Neuron (in vitro differentiated cells): ENCODE data around the gene ADCY9.

Experiments used
- H2AFZ ChIP-seq: one replicate; pipeline ENCODE4 v1.6.1; 2013; ENCODE audit warnings: low read depth, mild to moderate bottlenecking, inconsistent platforms, low read length, moderate library complexity
- H3K27me3 ChIP-seq: one replicate; pipeline ENCODE4 v1.6.1; 2013; ENCODE audit warnings: low read length; ENCODE audit not compliant: insufficient read depth
- H3K36me3 ChIP-seq: one replicate; pipeline ENCODE4 v1.6.1; 2013; ENCODE audit warnings: low read length; ENCODE audit not compliant: insufficient read depth
- H3K4me1 ChIP-seq: one replicate; pipeline ENCODE4 v1.6.1; 2013; ENCODE audit warnings: low read length; ENCODE audit not compliant: insufficient read depth
- H3K4me3 ChIP-seq: 2 replicates; pipeline ENCODE4 v1.5.1; 2013; ENCODE audit warnings: mild to moderate bottlenecking, low read length, moderate library complexity
- H3K9me3 ChIP-seq: one replicate; pipeline ENCODE4 v1.6.1; 2013; ENCODE audit warnings: low read length

The ADCY9 gene

DNA sequence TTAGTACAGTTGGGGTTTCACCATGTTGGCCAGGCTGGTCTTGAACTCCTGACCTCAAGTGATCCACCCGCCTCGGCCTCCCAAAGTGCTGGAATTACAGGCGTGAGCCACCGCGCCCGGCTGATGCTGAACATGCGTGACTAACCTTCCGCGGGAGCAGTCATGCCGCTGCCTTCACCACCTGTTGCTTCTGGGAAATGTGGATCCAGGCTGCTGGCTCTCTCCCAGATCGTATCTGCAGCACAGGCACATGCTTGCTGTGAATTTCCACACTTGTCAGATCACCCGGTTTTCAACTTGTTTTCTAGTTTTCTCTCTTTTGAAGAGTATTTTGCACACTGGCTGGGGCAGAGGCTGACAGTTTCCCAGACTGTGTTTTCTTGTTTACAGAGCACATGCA is 97.9 kb downstream of the ADCY9 start:
- Histone ChIP-seq H2AFZ (no peak overlapping the region), H3K4me1 (peaks cover 11% of the 10 kb centered on the region), H3K9me3 (no peaks in the 10 kb centered on the region), H3K27me3 (no peaks in the 10 kb centered on the region), H3K36me3 (no peaks in the 10 kb centered on the region), H3K4me3 (no peak overlapping the region)

DNA sequence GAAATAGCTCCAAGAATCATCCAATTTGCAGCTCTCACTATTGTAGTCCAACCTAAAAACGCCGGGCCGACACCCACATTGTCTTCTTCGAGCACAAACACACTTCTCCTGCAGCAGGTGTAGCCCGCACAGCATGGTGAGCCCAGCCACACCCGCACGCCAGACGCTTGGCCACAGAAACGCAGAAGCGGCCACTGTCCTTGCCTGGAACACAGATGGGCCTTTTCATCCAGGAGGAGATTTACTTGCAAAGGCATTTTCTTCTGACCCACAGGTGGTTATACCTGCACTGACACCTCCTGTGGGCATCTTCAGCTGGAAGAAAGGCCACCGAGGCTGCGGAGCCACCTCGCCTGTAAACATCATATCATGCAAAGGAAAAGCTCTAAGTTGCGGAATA is 98.4 kb downstream of the ADCY9 start:
- Histone ChIP-seq H3K4me3 (no peak overlapping the region), H2AFZ (no peak overlapping the region), H3K36me3 (no peaks in the 10 kb centered on the region), H3K4me1 (peaks cover 11% of the 10 kb centered on the region), H3K27me3 (no peaks in the 10 kb centered on the region), H3K9me3 (no peaks in the 10 kb centered on the region)

DNA sequence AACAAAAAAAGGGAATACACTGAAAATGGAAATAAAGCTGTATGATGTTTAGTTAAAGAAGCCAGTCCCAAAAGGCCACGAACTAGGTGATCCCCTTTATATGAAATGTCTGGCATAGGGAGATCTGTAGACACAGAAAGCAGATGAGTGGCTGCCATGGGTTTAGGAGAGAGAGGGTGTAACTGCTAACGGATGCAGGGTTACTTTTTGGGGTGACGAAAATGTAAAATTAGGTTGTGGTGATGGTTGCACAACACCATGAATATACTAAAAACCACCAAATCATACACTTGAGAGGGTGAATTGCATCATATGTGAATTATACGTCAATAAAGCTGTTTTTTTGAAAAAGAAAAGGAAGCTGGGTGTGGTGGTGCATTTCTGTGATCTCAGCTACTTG is 99.6 kb downstream of the ADCY9 start:
- H3K4me3 ChIP-seq: no peak overlapping the region
- H3K27me3 ChIP-seq: no peaks in the 10 kb centered on the region
- no peak overlapping the region for H2AFZ ChIP-seq

DNA sequence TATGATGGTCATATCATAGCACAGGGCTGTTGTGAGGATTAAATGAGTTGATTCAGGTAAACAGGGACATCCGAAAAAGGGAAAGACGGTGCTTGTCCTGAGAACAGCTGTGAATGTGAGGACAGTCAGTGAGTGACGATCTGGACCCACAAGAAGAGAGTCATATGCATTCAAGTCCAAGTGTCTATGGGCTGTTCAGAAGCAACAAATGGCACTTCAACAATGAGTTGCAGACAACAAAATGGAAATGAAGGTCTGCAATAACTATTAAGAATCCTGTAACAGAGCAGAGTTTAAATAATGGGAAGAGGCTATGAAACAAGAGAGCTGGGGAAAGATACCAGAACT is 100.3 kb downstream of the ADCY9 start:
- Histone ChIP-seq H3K27me3 (no peaks in the 10 kb centered on the region), H3K4me3 (no peak overlapping the region), H3K9me3 (no peaks in the 10 kb centered on the region), H3K4me1 (peaks cover 11% of the 10 kb centered on the region), H2AFZ (no peak overlapping the region), H3K36me3 (no peaks in the 10 kb centered on the region)

More for the DNA sequence above, 99.6 kb downstream of the ADCY9 start:
- H3K9me3 ChIP-seq: no peaks in the 10 kb centered on the region
- peaks cover 11% of the 10 kb centered on the region for H3K4me1 ChIP-seq
- no peaks in the 10 kb centered on the region for H3K36me3 ChIP-seq

DNA sequence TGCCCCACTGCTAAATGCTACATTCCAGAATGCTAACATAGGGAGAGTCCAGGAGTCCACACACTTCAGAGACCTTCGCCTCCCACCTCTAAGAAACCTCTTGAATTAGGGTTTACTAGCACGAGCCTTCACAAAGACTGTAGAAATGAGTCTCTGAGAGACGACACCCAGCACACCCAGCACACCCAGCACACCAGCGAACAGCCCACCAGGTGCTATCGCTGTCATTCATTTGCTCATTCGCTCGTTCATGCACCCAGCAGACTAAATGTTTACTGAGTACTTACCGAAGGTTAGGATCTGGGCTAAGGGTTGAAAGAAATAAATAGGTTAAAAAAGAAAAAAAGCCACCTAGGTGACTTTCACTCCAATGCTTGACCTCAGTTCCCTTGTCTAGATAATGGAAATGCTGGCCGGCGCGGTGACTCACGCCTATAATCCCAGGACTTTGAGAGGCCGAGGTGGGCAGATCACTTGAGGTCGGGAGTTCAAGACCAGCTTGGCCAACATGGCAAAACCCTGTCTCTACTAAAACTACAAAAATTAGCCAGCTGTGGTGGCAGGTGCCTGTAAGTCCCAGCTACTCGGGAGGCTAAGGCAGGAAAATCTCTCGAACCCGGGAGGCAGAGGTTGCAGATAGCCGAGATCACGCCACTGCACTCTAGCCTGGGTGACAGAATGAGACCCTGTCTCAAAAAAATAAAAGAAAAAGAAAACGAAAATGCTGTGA is 100.8 kb downstream of the ADCY9 start:
- H2AFZ ChIP-seq: no peak overlapping the region
- H3K36me3 ChIP-seq: no peaks in the 10 kb centered on the region
- no peaks in the 10 kb centered on the region for H3K9me3 ChIP-seq
- no peaks in the 10 kb centered on the region for H3K27me3 ChIP-seq
- H3K4me1 ChIP-seq: peaks cover 11% of the 10 kb centered on the region
- H3K4me3 ChIP-seq: no peak overlapping the region

DNA sequence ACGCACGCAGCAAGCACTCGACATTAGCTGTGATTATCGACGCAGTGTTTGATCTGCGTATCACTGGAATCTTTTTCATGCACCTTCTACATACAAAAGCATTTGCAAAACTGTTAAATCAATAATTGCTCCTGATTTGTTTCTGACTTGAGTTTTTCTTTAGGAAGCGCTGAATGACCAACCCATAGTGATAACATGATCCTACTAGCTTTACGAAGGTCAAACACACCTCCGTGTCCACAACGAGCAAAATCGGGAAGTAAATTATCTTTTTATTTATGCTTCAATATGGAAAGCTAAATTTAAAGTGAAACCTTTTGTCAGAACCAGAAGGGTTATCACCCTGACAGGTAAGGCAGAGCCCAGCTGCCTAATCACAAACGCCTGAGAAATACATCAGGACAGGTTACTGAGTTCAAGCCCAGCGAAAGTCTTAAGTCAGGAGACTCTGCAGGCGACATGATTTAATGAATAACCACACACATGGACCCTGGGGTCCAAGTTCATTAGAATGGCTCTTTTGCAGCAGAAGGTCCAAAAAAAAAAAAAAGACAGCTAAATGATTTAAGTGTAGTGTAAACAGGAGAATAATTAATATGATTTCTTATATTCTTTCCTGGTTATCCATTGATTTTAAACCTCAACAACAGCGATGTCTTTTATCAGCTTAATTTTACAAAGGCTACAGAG is 104.2 kb downstream of the ADCY9 start:
- H2AFZ ChIP-seq: no peak overlapping the region
- peaks cover 13% of the 10 kb centered on the region for H3K4me1 ChIP-seq
- no peaks in the 10 kb centered on the region for H3K27me3 ChIP-seq
- no peaks in the 10 kb centered on the region for H3K36me3 ChIP-seq
- H3K4me3 ChIP-seq: no peak overlapping the region
- H3K9me3 ChIP-seq: no peaks in the 10 kb centered on the region

DNA sequence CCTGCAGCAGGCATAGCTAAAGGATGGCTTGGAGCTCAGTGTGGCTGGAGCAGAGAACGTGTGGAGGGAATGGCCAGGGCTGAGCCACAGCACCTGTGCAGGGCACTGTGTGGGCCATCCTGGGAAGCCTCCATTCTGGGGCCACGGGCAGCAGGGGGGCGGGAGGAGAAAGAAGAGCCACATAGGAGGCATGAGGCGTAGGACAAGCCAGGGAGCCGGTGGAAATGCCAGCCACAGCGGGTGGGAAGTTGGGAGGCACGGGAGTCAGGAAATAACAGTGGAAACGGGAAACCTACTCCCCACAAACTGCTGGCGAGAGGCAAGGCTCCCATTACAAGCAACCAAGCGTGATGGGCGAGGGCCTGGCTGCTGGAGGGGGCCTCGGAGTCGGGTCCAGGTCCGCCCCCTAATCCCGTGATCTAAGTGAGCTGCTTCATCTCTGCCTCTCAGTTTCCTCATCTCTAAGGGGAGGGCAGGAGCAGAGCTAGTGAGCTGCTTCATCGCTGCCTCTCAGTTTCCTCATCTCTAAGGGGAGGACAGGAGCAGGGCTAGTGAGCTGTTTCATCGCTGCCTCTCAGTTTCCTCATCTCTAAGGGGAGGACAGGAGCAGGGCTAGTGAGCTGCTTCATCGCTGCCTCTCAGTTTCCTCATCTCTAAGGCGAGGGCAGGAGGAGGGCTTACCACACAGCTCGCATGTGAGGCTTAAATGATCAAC is 104.9 kb downstream of the ADCY9 start:
- H3K36me3 ChIP-seq: no peaks in the 10 kb centered on the region
- peaks cover 13% of the 10 kb centered on the region for H3K4me1 ChIP-seq
- H2AFZ ChIP-seq: no peak overlapping the region
- H3K4me3 ChIP-seq: no peak overlapping the region
- H3K9me3 ChIP-seq: no peaks in the 10 kb centered on the region
- no peaks in the 10 kb centered on the region for H3K27me3 ChIP-seq

DNA sequence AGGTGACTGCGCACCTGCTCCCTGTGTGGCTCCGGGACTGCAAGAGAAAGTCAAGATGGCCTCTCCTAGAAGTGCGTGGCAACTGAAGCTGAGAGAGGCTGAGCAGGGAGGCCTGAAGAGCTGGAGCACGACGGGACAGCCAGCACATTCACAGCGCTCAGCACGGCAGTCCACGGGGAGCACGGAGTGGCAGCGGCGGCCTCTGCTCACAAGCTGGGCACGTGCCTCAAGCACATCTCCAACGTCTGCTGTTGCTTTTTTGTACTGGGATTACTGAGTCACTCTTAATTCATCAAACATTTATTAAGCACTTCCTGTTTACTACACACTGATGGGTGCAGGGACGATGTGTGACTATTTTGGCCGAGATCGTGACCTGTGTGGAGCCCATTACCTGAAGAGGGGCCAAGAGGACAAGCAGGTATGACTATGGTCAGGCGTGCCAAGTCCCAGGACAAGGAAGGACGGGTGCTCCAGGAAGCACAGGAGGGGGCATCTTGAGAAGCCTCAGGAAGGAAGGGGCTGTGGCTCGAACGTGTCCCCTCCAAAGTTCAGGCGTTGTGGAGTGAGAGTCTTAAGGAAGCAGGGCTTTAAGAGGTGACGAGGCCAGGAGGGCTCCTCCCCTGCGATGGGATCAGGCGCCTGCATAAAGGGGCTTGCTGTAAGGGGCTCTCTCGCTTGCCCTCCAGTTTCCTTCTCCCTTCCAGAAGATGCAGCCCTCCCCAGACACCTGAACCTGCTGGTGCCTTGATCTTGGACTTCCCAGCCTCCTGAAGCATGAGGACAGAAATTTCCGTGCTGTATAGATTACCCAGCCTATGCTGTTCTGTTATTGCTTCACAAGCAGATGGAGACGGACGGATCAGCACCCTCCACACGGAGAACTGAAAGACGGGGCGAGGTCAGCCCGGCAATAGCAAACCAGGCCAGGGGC is 105.8 kb downstream of the ADCY9 start:
- Histone ChIP-seq H2AFZ (no peak overlapping the region), H3K4me1 (peaks cover 5% of the 10 kb centered on the region), H3K9me3 (no peaks in the 10 kb centered on the region), H3K36me3 (no peaks in the 10 kb centered on the region), H3K4me3 (no peak overlapping the region), H3K27me3 (no peaks in the 10 kb centered on the region)

DNA sequence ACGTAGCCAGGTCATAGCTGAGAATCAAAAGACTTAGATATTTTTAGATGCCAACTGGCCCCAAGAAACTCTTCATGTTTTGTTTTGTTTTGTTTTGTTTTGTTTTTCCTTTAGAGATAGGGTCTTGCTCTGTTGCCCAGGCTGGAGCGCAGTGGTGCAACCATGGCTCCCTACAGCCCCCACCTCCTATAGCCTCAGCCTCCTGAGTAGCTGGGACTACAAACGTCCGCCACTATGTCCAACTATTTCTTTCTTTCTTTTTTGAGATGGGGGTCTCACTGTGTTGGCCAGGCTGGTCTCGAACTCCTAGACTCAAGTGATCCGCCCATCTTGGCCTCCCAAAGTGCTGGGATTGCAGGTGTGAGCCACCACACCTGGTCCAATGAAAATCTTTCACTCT is 107.1 kb downstream of the ADCY9 start:
- H3K9me3 ChIP-seq: no peaks in the 10 kb centered on the region
- H3K4me1 ChIP-seq: peaks cover 2% of the 10 kb centered on the region
- H3K4me3 ChIP-seq: no peak overlapping the region
- no peaks in the 10 kb centered on the region for H3K27me3 ChIP-seq
- no peak overlapping the region for H2AFZ ChIP-seq
- no peaks in the 10 kb centered on the region for H3K36me3 ChIP-seq

DNA sequence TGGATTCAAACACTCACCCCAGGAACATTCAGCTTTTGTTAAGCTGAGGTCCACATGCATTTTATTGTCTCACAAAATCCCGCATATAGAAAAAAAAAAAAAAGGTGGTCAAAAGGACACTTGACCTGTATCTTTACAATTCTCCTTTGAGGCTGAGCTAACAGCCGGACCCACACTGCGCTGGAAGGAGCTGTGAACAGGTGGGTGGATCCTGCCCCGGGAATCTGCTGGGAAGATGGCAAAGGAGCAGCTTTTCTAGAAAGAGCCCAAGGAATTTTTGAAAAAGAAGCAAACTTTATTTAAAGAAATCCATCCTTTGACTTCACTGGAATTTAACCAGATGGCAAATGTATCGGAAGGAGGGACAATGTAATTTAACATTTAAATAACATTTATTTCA is 108.1 kb downstream of the ADCY9 start:
- no peak overlapping the region for H3K4me3 ChIP-seq
- H3K9me3 ChIP-seq: no peaks in the 10 kb centered on the region
- peaks cover 2% of the 10 kb centered on the region for H3K4me1 ChIP-seq
- no peaks in the 10 kb centered on the region for H3K36me3 ChIP-seq
- no peaks in the 10 kb centered on the region for H3K27me3 ChIP-seq
- H2AFZ ChIP-seq: no peak overlapping the region

DNA sequence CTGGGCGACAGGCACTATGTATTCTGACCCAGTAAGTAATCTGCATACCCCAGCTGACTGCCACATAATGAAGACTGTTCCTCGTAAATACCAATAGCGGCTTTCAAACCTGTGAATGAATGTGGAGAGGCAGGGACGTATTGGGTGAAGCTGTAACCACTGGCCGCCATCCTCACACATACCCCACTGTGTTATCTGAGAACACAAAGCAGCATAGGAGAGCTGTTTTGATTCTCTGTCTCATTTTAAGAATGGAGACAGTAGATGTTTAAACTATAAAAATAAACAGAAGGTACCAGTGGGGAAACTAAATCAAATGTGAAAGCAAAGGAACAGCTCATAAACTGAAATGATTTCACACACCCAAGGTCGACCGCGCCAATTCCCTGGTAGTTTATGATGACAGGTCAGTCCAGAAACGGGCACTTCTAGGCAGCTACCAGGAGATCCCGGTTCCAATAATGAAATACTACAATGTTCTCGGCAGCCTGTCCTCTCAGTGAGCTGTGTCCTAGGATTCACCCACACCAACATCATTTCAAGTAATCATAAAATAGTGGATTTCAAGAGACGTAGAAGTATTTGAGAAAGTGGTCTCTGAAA is 109.7 kb downstream of the ADCY9 start:
- no peak overlapping the region for H3K4me3 ChIP-seq
- no peaks in the 10 kb centered on the region for H3K36me3 ChIP-seq
- H2AFZ ChIP-seq: no peak overlapping the region
- H3K9me3 ChIP-seq: no peaks in the 10 kb centered on the region
- H3K27me3 ChIP-seq: no peaks in the 10 kb centered on the region
- H3K4me1 ChIP-seq: peaks cover 2% of the 10 kb centered on the region

DNA sequence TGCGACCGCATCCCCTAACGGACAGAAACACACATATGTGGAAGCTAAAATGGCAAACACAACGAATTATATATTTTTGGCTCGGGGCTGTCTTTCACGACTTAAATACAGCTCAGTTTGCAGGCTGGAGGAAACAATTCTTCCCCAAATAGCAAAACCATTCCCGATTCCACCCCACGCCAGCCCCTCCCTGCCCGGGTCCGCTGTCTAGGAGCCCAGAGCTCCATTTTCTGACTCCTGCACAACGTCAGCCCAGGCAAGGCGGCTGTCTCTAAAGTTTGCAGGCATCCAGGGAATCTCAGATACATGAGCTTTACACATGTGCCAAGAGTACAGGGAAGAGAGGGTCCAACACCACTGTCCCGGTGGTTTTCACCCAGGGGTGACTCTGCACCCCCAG is 110.5 kb downstream of the ADCY9 start:
- Histone ChIP-seq H2AFZ (no peak overlapping the region), H3K36me3 (no peaks in the 10 kb centered on the region), H3K4me3 (no peak overlapping the region), H3K9me3 (no peaks in the 10 kb centered on the region), H3K4me1 (peaks cover 2% of the 10 kb centered on the region), H3K27me3 (no peaks in the 10 kb centered on the region)
